ENCODE results near the gene LMNA.
"Not testable (repeated sequence)": the region's sequence is repeated elsewhere in the genome, so short reads cannot be mapped to it uniquely, and the experiment has no call there.

Gene LMNA

GRCh38 chr1:156164125-156164831, 49.8 kb downstream of the LMNA start:
- DNase-seq: no peak

- DNase-seq: no peak
These were observed 50.6 kb downstream of the LMNA start for GRCh38 chr1:156165083-156165482.

DNA sequence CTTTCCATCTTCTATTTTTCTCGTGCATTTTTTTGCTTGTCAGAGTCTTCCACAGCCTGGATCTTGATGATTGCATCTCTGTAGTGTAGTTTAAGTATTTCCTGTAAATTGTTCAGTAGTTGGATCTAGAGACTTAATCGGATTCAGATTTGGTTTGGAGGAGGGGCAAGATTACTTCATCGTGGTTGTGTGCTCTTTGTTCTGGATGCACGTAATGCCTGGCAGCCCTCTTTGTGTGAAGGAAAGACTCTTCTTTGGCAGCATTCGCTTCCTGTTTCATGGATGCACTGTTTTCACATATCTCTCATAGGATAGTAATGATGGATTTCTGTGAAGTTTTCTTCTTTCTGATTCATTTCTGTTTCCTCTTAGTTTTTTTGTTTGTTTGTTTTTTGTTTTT, 53.0 kb downstream of the LMNA start:
- no peak for DNase-seq

- DNase-seq: no peak
These were observed 58.4 kb downstream of the LMNA start for GRCh38 chr1:156172696-156173470.

GRCh38 chr1:156176610-156177210, 62.2 kb downstream of the LMNA start:
- DNase-seq: no peak

DNA sequence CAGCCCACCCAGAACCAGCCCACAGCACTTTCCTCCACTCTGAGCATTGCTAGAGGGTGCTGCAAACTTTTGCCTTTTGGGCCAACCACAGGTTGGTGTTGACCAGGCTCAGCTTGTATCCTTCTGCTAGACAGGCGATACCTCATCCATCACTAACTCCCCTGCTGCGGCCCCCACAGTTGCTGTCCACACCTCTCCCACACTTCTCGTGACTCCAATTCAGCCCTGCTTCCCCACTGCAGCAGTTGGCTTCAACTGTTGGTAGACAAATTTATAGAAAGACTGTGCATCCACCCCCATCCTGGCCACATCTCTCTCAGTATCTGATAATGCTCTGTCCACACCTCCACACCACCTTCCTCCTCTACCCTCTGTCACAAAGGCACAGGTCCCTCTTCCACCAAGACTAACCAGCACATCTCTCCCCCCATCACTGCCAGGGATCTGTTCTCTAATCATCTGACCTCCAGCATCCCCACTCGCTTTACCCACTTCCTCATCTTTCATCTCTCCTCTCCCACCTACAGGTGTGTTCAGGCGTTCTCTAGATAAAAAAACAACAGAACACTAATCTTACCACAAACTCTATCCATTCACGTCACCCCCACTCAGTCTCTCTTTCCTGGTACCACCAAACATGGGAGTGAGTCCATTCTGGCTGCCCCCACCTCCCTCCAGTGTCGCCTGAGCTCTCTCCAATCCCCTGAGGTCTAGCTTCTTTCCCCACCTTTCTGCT, 63.6 kb downstream of the LMNA start:
- no peak for DNase-seq

DNA sequence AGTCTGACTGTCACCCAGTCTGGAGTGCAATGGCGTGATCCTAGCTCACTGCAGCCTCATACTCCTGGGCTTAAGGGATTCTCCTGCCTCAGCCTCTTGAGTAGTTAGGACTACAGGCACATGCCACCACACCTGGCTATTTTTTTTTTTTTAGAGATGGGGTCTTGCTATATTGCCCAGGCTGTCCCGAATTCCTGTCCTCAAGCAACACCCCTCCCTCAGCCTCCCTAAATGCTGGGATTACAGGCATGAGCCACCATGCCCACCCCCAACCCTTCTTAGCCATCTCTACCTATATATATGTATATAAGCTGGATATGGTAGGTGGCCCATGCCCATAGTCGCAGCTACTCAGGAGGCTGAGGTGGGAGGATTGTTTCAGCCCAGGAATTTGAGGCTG, 66.0 kb downstream of the LMNA start:
- no peak for DNase-seq

GRCh38 chr1:156181391-156181924, 66.9 kb downstream of the LMNA start:
- not testable (repeated sequence) for DNase-seq

DNA sequence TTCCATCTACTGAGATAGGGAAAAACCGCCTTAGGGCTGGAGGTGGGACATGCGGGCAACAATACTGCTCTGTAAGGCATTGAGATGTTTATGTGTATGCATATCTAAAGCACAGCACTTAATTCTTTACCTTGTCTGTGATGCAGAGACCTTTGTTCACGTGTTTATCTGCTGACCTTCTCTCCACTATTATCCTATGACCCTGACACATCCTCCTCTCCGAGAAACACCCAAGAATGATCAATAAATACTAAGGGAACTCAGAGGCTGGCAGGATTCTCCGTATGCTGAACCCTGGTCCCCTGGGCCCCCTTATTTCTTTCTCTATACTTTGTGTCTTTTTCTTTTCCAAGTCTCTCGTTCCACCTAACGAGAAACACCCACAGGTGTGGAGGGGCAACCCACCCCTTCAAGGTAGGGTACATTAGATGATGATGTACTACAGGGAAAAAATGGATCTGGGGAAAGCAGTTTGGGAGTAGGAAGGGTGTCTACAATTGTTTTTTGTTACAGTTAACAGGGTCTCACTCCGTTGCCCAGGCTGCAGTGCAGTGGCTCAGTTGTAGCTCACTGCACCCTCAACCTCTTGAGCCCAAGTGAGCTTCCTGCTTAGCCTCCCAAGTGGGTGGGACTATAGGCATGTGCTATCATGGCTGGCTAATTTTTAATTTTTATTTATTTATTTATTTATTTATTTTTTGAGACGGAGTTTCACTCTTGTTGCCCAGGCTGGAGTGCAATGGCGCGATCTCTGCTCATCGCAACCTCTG, 67.7 kb downstream of the LMNA start:
- not testable (repeated sequence) for DNase-seq

DNA sequence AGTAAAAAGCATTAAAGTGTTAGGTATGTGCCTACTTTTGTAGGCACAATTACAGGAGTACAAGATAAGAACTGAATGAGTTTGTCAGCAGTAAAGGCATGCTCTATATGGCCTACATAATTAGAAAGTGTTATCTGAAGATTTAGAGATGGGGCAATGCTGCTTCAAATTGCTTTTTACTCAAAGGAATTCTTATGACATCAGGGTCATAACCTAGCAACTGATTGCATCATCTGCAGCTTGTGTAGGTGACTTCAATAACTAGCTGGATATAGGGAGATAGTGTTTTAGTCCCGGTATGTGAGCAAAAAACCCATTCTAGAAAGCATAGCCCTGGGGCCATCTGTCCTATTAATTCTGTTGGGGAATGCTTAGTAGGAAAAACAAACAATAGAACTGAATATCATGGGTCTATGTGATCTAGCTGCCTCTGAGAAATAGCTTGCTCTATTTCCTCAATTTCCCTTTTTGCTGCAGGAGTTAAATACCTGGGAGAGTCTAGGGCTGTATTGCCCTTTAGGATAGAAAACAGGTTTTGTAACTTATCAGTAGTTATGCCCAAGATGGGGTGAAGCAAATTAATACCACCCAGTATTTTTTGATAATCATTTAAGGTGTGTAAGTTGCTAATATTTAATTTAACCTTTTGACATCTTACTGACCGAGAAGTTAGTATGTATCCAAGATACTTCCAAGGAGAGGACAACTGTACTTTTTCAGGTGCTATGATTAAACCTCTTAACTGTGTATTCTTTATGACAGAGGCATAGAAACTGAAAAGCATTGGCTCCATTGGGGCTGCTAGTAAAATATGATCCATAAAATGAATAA, 72.1 kb downstream of the LMNA start:
- not testable (repeated sequence) for DNase-seq

All from C1 segment of cervical spinal cord (tissue), 14 donors.